CD4-positive, CD25-positive, alpha-beta regulatory T cell (primary cell): ENCODE data around the gene KCNK7. TPM values are rescaled to one million over a fixed set of nuclear protein-coding genes. Genes with fewer than 3 reads are reported as not detected.

Source experiments
- ATAC-seq, 2 donors: fragments of 150-1000 bp; cut with Tn5 transposase; one replicate each; pipeline ENCODE4 v1.10.0; 2021; ENCODE audit warnings: low read depth in 2 of 2, moderate number of reproducible peaks in 2 of 2, moderate library complexity in 1 of 2
- DNase-seq, 3 donors: peaks; one replicate each; pipeline versions ENCODE4 v3.0.0 to v3.0.0-alpha.2; 2012 to 2022; ENCODE audit warnings: mixed read lengths in 1 of 3
- H3K27ac ChIP-seq: one replicate; pipeline ENCODE4 v1.7.0; 2013; ENCODE audit warnings: mild to moderate bottlenecking, low read length; ENCODE audit not compliant: insufficient read depth, poor library complexity, severe bottlenecking
- H3K27me3 ChIP-seq: one replicate; pipeline ENCODE4 v1.7.0; 2013; ENCODE audit warnings: low read length; ENCODE audit not compliant: control insufficient read depth, insufficient read depth
- H3K36me3 ChIP-seq: one replicate; pipeline ENCODE4 v1.7.0; 2013; ENCODE audit warnings: mild to moderate bottlenecking, low read length, moderate library complexity; ENCODE audit not compliant: control insufficient read depth, insufficient read depth
- H3K4me1 ChIP-seq: 2 replicates; pipeline ENCODE4 v1.7.0; 2013; ENCODE audit warnings: mild to moderate bottlenecking, low read length; ENCODE audit not compliant: insufficient read depth, control insufficient read depth, poor library complexity, severe bottlenecking
- H3K4me3 ChIP-seq: one replicate; pipeline ENCODE4 v1.7.0; 2013; ENCODE audit warnings: low read depth, mild to moderate bottlenecking, low read length, moderate library complexity
- H3K9me3 ChIP-seq, 2 experiments: 1 replicate in 1 of 2; 2 replicates in 1 of 2; pipeline ENCODE4 v1.7.0; 2013; ENCODE audit warnings: low read length in 2 of 2, mild to moderate bottlenecking in 1 of 2, moderate library complexity in 1 of 2; ENCODE audit not compliant: control insufficient read depth in 2 of 2
- H3K27ac Mint-ChIP-seq, 3 donors: one replicate each; pipeline ENCODE4 v1.8.0; 2020 to 2022; ENCODE audit warnings: mild to moderate bottlenecking in 3 of 3, mixed read lengths in 3 of 3, moderate library complexity in 2 of 3
- H3K27me3 Mint-ChIP-seq: one replicate; pipeline ENCODE4 v1.8.0; 2022; ENCODE audit warnings: mild to moderate bottlenecking, mixed read lengths
- H3K36me3 Mint-ChIP-seq: one replicate; pipeline ENCODE4 v1.8.0; 2020; ENCODE audit warnings: mixed read lengths
- H3K4me1 Mint-ChIP-seq, 4 donors: one replicate each; pipeline ENCODE4 v1.8.0; 2020 to 2022; ENCODE audit warnings: mixed read lengths in 4 of 4, mild to moderate bottlenecking in 1 of 4
- H3K4me3 Mint-ChIP-seq, 4 donors: one replicate each; pipeline ENCODE4 v1.8.0; 2020 to 2022; ENCODE audit warnings: mild to moderate bottlenecking in 4 of 4, mixed read lengths in 4 of 4, moderate library complexity in 3 of 4
- H3K9me3 Mint-ChIP-seq, 7 donors: one replicate each; pipeline ENCODE4 v1.8.0; 2020 to 2022; ENCODE audit warnings: mixed read lengths in 7 of 7, mild to moderate bottlenecking in 3 of 7, moderate library complexity in 2 of 7
- polyA plus RNA-seq, 4 donors: library from polyadenylated mRNA; unstranded; fragments of 300-500 nt; fragmentation: Illumina TruSeq; gene quantifications; one replicate each; pipeline ENCODE4 v1.2.3, GENCODE V29; 2021
- total RNA-seq: library from RNA; stranded (reverse); gene quantifications from one replicate; pipeline ENCODE4 v1.2.3, GENCODE V29; 2022

The KCNK7 gene
- total and polyA plus RNA-seq, 5 donors from 2014 or later, result 0.19 to 5.5 (median 1.1) TPM; not detected in 1

- H3K9me3 Mint-ChIP-seq, result no peaks in the 10 kb centered on the region
- H3K4me1 Mint-ChIP-seq, result peaks cover 0 to 23% (median 6%) of the 10 kb centered on the region in 4 donors
- H3K27ac ChIP-seq, result no peak overlapping the region
- peaks cover 17% of the 10 kb centered on the region for H3K36me3 ChIP-seq
- H3K27ac Mint-ChIP-seq, result no peak overlapping the region
- no peaks in the 10 kb centered on the region for H3K9me3 ChIP-seq
- H3K4me3 ChIP-seq, result no peak overlapping the region
- ATAC-seq (no peak), DNase-seq (peak in 1 of 3 donors; percentile 50)
- H3K27me3 Mint-ChIP-seq, result no peaks in the 10 kb centered on the region
- H3K27me3 ChIP-seq, result no peaks in the 10 kb centered on the region
- H3K4me1 ChIP-seq, result peaks cover 10% of the 10 kb centered on the region
- H3K4me3 Mint-ChIP-seq, result no peak overlapping the region
- peaks cover 6% of the 10 kb centered on the region for H3K36me3 Mint-ChIP-seq
Measured at GRCh38 chr11:65595131-65595530, 469 bp downstream of the KCNK7 start.

DNA sequence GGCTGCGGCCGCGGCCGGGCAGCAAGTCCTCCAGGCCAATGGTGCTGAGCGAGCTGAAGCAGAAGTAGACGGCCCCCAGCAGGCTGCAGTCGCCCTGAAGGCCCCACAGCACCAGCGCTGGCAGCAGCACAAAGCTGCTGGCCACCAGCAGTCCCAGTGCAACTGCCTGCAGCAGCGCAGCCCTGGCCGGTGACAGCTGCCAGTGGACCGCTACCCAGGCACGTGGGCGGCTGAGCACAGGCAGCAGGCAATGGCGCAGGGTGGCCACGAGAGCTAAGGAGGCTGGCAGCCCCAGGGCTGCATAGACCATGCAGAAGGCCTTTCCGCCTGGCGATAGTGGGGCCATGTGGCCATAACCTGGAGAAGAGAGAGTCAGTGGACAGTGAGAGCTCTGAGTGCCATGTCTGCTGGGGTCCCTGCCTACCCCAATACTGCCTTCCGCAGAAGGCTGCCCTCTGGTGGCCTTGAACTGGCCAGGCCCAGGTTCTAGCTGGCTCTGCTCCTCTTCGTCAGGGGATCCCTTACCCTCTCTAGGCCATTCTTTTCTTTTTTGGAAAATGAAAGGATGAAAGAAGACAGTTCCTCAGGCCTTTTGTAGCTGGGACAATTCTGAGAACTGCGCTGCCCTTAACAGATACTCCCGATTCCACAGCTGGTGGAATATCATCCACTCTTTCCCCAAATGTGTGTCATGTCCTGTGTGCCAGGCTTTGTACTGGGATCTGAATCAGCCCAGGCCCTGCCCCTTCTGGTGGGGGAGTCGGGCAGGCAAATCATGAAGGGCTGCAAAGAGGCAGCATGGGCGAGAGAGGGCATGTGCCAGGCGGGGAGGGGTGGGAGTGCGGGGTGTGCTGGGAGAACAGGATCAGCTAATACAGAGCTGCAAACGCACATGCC is 1.8 kb downstream of the KCNK7 start:
- peak in 2 of 3 donors; percentile 28 to 49 for DNase-seq
- Histone ChIP-seq H3K36me3 (peaks cover 17% of the 10 kb centered on the region), H3K4me1 (peaks cover 14% of the 10 kb centered on the region), H3K9me3 (no peaks in the 10 kb centered on the region), H3K27ac (no peak overlapping the region), H3K4me3 (no peak overlapping the region), H3K27me3 (no peaks in the 10 kb centered on the region)
- Mint-ChIP-seq H3K9me3 (no peaks in the 10 kb centered on the region), H3K4me1 (peaks cover 0 to 24% (median 6%) of the 10 kb centered on the region in 4 donors), H3K27me3 (no peaks in the 10 kb centered on the region), H3K27ac (peak overlapping the region in 2 of 3 donors; percentile 20 to 36), H3K36me3 (peaks cover 6% of the 10 kb centered on the region), H3K4me3 (peak overlapping the region in 2 of 4 donors; percentile 28 to 38)
- peak; percentile 35 to 45 for ATAC-seq

- no peak for ATAC-seq
- H3K9me3 Mint-ChIP-seq, result no peaks in the 10 kb centered on the region
- peaks cover 14% of the 10 kb centered on the region for H3K36me3 ChIP-seq
- no peaks in the 10 kb centered on the region for H3K27me3 Mint-ChIP-seq
- no peak for DNase-seq
- no peaks in the 10 kb centered on the region for H3K27me3 ChIP-seq
- peaks cover 21% of the 10 kb centered on the region for H3K4me1 ChIP-seq
- H3K4me3 Mint-ChIP-seq, result no peak overlapping the region
- H3K4me3 ChIP-seq, result no peak overlapping the region
- H3K4me1 Mint-ChIP-seq, result peaks cover 0 to 32% (median 12%) of the 10 kb centered on the region in 4 donors
- no peak overlapping the region for H3K27ac ChIP-seq
- H3K9me3 ChIP-seq, result no peaks in the 10 kb centered on the region
- peak overlapping the region in 1 of 3 donors; percentile 52 for H3K27ac Mint-ChIP-seq
- H3K36me3 Mint-ChIP-seq, result peaks cover 6% of the 10 kb centered on the region
Measured at GRCh38 chr11:65592858-65593517, 2.6 kb downstream of the KCNK7 start.

- H3K9me3 ChIP-seq, result no peaks in the 10 kb centered on the region
- DNase-seq (no peak), ATAC-seq (no peak)
- Mint-ChIP-seq H3K36me3 (peaks cover 4% of the 10 kb centered on the region), H3K4me1 (peaks cover 0 to 39% (median 17%) of the 10 kb centered on the region in 4 donors), H3K27ac (no peak overlapping the region), H3K27me3 (no peaks in the 10 kb centered on the region), H3K9me3 (no peaks in the 10 kb centered on the region), H3K4me3 (no peak overlapping the region)
- no peak overlapping the region for H3K27ac ChIP-seq
- no peak overlapping the region for H3K4me3 ChIP-seq
- H3K4me1 ChIP-seq, result peaks cover 29% of the 10 kb centered on the region
- peaks cover 14% of the 10 kb centered on the region for H3K36me3 ChIP-seq
- H3K27me3 ChIP-seq, result no peaks in the 10 kb centered on the region
Measured at GRCh38 chr11:65591939-65592857, 3.4 kb downstream of the KCNK7 start.

GRCh38 chr11:65590240-65590738 is 5.3 kb downstream of the KCNK7 start:
- no peak overlapping the region for H3K4me3 Mint-ChIP-seq
- Histone ChIP-seq H3K27ac (no peak overlapping the region), H3K9me3 (no peaks in the 10 kb centered on the region), H3K36me3 (peaks cover 14% of the 10 kb centered on the region), H3K27me3 (no peaks in the 10 kb centered on the region), H3K4me1 (peaks cover 24% of the 10 kb centered on the region), H3K4me3 (no peak overlapping the region)
- H3K27ac Mint-ChIP-seq, result peak overlapping the region in 1 of 3 donors; percentile 43
- no peaks in the 10 kb centered on the region for H3K9me3 Mint-ChIP-seq
- peaks cover 0 to 38% (median 18%) of the 10 kb centered on the region in 4 donors for H3K4me1 Mint-ChIP-seq
- DNase-seq, result no peak
- peaks cover 4% of the 10 kb centered on the region for H3K36me3 Mint-ChIP-seq
- no peaks in the 10 kb centered on the region for H3K27me3 Mint-ChIP-seq
- ATAC-seq, result no peak

- H3K36me3 ChIP-seq, result peaks cover 14% of the 10 kb centered on the region
- Mint-ChIP-seq H3K27me3 (no peaks in the 10 kb centered on the region), H3K4me3 (no peak overlapping the region), H3K4me1 (peaks cover 0 to 33% (median 13%) of the 10 kb centered on the region in 4 donors), H3K36me3 (peaks cover 4% of the 10 kb centered on the region), H3K9me3 (no peaks in the 10 kb centered on the region), H3K27ac (peak overlapping the region in 1 of 3 donors; percentile 66)
- H3K27ac ChIP-seq, result peak overlapping the region; percentile 23
- ATAC-seq (peak in 1 of 2 donors; percentile 6), DNase-seq (no peak)
- peaks cover 19% of the 10 kb centered on the region for H3K4me1 ChIP-seq
- H3K4me3 ChIP-seq, result no peak overlapping the region
- H3K27me3 ChIP-seq, result no peaks in the 10 kb centered on the region
- no peaks in the 10 kb centered on the region for H3K9me3 ChIP-seq
Measured at GRCh38 chr11:65589444-65590239, 6.0 kb downstream of the KCNK7 start.
